Stimulated activated CD8-positive, alpha-beta memory T cell treated with anti-CD3 and anti-CD28 coated beads, Interleukin-4, amount 100 ng/mL, for 48 hours (primary cell): ENCODE results near the gene SDC4.
A peak's percentile ranks its signal among the peaks of the same experiment; 100 is the strongest.
"Not testable (repeated sequence)": the region's sequence is repeated elsewhere in the genome, so short reads cannot be mapped to it uniquely, and the experiment has no call there.

Source experiments
- DNase-seq: peaks from one replicate; pipeline ENCODE4 v3.0.0-alpha.2; 2020

The SDC4 gene

GRCh38 chr20:45363611-45364492 is 15.6 kb upstream of the SDC4 start:
- no peak for DNase-seq

DNA sequence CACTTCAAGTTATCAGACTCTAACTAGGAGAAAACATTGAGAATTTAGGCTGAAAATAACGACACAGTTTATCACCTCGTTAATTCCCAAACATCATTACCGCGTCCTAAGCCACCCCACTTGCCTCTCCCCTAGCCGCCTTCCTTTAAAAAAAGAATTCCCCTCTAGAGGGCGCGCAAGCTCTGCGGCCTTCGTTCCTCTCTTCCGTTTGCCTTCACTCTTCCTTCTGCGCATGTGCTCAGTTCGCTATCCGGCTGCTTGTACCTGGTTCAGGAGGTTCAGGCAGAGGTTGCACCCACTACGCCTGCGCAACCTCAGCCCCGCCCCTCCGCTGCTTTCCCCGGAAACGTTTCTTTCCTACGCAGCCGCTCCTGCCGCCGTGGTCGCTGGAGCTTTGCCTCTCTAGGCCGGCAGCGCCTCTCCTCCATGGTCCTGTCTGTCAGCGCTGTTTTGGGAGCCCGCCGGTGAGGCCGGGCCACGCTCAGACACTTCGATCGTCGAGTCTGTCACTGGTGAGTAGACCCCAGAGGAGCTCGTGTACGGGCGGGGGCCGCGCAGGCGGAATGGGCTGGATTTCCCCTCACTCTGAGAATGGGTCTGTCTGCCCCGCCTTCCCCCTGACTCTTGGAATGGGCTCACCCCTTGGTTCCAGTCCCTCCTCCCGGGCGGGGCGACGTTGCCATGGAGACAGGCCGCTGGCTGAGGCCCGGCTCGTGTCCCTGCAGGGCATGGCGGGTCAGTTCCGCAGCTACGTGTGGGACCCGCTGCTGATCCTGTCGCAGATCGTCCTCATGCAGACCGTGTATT is 14.8 kb upstream of the SDC4 start, which contains the start of gene SYS1:
Gene SYS1 (plus strand): TSS at position 353 of the 807 bp plus-strand sequence. CDS start 376 bp downstream, at position 729.
- DNase-seq: peak; percentile 99

DNA sequence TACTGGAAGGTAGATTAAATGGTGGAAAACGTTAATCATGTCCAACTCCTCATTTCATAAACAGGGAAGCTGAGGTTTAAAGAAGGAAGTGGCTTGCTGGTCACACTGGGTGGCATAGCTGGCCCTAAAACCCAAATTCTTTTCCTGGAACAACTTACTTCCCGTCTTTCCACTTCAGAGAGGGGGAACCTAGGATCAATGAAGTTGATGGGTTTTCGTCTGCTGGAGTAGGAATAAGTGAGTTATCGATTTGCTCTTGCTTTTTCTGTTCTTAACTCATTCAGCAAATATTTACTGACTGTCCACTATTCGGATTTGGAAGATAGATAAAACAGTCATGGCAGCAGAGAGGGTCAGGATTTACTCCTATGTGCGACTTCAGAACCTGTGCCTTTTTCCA is 13.6 kb upstream of the SDC4 start:
- DNase-seq: no peak

DNA sequence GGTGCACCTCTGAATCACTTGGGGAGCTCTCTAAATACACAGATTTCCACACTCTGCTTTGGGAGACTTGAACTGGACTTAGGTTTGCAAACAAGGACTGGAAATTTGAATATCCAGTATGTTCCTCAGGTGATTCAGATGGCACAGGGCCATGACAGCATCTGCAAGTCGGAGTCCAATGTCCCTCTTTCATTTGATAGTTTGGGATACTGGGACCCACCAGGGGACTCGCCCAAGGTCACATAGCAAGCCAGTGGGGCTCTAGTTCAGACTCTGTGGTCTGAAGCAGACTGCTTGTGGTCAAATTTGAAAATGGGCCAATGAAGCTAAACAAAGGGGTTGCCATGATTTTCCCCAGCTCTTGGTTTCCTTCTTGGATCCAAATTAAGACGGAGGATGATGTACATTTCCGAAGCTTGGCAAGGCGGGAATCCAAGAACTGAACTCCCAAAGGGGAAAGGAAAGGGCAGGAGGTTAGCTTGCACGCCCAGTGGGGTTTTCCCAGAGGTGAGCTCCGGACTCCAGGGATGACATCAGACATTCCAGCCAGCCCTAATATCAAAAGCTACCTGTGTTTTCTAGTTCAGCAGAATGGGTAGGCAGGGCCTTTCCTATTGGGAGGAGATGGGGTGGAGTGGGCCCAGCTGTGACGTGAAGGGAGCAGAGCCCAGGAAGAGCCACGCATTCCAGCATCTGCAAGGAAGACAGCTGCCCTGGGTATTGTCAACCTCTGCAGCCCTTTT is 11.4 kb upstream of the SDC4 start:
- DNase-seq: no peak

DNA sequence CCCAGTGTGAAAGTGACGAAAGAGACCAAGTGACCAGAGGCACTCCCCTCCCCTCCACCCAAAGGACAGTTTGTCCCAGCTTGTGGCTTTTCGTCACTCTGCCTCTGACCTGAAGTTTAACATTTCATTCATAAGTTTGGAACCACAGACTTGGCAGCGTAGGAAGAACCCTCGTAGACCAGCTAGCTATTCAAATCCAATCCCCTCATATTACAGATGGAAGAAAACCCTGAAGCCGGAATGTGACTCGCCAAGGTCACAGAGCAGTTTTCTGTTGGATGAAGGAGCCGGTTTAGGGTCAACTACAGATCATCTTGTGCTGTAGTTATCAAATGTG is 10.8 kb upstream of the SDC4 start:
- DNase-seq: no peak

- no peak for DNase-seq
Observed at GRCh38 chr20:45358282-45359068, 10.3 kb upstream of the SDC4 start.

- no peak for DNase-seq
Observed at GRCh38 chr20:45355209-45356084, 7.2 kb upstream of the SDC4 start.

- DNase-seq: peak; percentile 59
Observed at GRCh38 chr20:45354423-45355208, 6.4 kb upstream of the SDC4 start.

- no peak for DNase-seq
Observed at GRCh38 chr20:45353746-45354145, 5.5 kb upstream of the SDC4 start.

GRCh38 chr20:45352729-45353128 is 4.5 kb upstream of the SDC4 start:
- no peak for DNase-seq

- DNase-seq: not testable (repeated sequence)
Observed at GRCh38 chr20:45350795-45351194, 2.6 kb upstream of the SDC4 start.

DNA sequence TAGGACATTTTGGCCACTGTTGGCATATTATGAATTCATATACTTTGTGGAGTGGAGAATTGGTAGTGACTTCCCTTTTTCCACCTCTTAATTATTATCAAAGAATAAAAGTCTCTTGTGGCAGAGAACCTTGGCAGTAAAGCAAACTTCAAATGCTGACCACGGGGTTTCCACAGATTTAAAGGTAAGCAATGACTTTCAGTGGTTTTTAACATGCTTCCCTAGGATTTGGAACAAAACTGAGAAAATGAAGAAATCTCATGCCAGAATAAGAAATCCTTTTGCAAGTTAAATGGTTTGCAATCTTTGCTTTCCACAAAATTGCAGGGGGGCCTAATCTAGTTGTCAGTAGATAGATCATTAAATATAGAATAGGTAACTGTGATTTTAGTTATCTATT is 2.0 kb upstream of the SDC4 start:
- DNase-seq: no peak

DNA sequence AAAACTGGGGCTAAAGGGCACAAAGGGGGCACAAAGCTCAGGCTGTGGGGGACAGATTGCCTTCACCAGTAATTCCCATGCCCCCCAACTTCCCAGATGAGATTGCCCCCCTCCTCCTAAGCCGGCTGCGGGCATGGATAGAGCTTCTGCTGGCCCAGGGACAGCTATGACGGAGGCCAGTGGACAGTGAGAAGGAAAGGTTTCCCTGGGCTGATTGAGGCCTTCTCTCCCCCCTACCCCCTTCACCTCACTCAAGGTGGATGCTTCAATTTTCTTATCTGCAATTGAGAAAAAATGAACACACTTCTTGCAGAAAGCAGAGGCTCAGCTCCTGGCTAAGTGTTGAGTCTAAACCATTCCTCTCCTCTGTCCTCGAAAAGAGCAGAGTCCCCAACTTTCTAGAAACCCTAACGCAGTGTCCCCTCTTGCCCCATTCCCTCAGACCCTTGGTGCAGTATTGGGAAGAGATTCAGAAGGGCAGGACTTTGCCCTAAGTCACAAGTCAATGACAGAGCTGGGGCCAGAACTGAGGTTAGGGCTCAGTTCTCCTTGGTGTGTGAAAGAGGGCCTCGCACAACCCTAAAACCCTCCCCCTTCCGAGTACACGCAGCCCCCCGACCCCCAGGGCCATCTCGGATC is 808 bp downstream of the SDC4 start:
- no peak for DNase-seq

GRCh38 chr20:45346851-45347250 is 1.4 kb downstream of the SDC4 start:
- no peak for DNase-seq

DNA sequence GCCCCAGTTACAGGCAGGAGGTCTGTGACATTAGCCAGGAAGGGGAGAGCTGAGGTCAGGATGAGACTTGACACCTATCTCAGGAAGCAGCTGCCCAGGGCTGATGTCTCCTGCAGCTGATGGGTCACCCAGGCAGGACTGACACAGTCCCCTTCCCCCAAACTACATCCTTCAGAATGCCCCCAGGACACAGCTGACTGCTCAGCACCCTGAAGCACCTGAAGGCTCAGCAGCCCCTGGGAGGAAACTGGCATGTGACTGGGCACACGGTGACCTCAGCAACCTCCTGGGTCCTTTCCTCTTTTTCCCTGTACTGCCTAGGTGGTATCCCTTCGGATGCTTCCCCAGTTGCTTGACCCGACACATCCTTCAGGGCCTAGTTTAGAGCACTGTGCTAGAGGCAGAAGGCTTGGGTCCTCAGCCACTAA is 1.9 kb downstream of the SDC4 start:
- DNase-seq: no peak

- DNase-seq: no peak
Observed at GRCh38 chr20:45345104-45345936, 2.9 kb downstream of the SDC4 start.

DNA sequence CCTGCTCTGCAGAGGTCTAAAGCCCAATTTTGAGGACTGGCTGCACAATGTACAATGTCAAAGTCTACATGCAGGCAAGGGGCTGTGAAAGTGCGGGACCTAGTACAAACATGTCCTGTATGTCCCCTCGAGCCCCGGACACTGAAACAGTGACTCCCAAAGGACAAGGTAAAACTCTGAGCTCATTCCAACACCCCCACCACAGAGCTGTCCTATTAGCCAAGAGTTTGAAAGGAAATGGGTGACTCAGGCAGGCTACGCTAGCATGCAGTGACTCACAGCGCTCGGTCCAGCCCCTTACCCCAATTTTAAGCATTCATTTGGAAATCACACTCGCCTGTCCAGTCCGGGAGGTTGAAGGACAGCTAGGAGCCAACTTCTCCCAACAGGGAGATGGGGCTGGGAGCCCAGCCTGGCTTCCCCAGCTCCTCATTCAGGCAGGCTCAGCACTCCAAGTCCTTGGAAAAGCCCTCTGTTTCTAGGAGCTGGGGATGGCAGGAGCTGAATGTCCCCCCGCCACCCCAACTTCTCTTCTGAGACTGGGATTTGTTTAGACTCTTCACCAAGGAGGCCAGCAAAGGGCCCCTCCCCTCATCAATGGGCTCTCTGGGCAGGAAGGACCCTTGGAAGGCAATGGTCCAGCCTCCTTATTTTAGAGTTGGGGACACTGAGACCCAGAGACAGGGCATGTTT is 3.9 kb downstream of the SDC4 start:
- no peak for DNase-seq

DNA sequence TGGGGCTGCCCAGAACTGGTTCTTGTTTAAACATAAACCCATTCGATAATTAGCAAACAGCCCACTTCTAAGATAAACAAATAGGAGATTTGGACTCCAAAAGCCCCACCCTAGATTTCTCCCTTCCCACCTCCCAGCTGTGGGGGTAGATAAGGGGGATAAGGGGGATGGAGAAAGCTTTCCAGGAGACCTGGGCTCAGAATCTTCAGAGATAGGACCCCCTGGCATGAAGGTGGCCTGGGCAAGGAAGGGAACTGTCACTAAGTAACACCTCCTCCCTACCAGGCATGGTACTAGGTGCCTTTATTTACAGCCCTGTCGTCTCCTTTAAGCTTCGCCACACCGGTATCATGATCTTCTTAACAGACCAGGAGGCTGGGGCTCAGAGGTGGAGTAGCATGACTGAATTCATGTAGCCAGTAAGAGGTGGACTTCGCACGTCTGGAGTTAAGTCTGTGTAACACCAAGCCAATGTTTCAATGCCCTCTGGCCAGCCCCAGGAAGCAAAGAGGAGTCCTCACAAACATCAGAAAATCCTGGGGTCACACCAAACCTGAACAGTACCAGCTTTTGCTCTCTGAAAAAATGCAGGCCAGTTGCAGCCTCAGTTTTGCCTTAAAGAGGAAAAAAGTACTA is 4.6 kb downstream of the SDC4 start:
- no peak for DNase-seq
